SIG-M5 (cell line): Measurements from ENCODE around the gene IQCC.
A peak's percentile ranks its signal among the peaks of the same experiment; 100 is the strongest.

Experiments used
- DNase-seq: peaks from one replicate; lab custom pipeline; 2025; lab: John Stamatoyannopoulos, UW

IQCC gene

DNA sequence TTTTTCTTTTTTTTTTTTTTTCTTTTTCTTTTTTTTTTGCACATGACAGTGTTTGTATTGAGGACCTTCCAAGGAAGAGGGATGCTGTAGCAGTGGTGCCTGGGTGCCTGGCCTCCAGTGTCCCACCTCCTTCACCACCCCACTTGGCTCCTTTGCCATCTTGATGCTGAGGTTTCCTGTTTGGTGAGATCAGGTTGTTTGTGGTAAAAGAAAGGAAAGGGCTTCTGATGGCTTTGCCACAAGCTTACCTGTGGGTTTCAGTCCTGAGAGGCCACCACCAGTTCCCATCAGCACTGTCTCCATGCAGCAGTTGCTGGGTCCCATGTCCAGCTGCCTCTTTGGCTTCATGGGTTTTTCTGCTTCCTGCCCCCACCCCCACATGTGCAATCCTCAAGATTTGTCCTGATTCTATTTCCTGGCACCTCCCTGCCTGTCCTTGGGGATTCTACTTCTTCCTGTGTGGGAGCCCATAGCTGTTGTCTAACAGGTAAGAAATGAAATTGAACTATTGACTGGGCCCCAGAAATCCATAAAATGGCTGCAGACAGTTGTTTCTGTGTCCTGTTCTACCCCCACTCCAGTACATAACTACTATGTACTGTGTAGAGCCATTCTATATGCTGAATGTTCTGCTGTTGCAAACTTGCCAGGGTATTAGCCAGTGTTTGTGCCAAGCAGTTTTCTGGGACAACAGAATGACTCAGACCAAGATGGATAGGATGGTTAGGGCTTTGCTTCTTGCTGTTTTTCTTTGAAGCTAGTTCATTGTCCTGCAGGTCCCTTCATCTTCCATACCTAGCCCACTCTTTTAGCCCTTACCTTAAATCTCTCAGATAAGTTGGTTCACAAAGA, 9.3 kb upstream of the IQCC start:
- DNase-seq: no peak

DNA sequence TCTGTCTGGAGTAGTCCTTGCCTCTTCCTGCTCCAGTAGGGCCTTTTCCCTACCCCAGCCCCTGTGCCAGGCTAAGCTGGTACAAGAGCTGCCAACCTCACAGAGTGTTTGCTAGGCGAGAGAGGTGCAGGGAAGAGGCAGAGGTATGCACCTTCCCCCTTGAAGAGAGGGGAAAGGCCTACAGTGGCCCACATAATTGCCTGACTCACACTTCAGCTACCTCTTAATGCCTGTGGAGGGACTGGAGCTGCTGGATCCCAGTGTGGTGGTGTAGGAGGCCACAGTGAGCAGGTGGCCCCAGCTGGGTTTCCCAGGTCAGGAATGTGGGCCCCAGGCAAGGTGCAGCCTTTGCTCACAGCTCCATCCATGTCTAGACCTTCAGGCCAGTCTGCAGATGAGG, 8.4 kb upstream of the IQCC start:
- DNase-seq: no peak

DNA sequence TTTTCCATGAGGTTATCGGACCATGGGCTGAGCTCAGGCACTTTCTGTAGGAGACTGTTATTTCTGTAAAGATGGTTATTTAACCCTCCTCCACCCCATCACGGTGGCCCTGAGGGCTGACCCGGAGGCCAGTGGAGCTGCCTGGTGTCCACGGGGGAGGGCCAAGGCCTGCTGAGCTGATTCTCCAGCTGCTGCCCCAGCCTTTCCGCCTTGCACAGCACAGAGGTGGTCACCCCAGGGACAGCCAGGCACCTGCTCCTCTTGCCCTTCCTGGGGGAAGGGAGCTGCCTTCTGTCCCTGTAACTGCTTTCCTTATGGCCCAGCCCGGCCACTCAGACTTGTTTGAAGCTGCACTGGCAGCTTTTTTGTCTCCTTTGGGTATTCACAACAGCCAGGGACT, 7.6 kb upstream of the IQCC start:
- no peak for DNase-seq

DNA sequence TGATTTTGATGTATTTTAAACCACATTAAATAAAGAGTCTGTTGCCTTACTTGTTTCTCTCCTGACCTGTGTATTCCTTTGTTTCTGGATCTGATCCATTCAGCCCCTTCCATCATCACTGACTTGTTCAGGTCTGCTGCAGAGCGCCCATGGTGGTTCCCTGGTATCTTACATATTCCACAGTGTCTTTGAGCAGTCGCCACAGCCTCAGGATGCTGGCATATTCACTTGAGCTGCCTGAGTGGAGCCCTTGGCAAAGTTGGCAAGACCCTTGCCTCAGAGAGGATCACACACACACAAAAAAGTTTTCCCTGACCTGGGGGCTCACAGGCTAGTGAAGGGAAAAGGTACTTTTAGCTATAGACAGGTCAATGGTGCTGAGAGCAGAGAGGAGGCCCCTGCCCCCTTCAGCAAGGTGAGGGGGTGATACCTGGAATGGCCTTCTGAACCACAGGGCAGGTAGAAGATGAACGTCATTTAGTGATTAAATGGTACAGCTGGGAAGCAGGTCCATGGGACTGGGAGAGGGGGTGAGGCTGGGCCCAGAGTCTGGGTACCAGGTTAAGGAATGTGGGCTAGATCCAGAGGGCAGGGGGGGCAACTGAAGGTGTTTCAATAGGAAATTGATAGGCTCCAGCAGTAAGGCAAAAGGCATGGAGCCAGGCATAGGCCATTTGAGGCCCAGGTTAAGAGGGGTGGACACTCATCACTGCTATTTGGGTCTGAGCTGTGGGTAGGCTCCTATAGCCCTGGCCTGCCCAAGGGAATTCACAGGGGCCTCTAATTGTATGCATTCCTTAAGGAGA, 7.0 kb upstream of the IQCC start:
- no peak for DNase-seq

DNA sequence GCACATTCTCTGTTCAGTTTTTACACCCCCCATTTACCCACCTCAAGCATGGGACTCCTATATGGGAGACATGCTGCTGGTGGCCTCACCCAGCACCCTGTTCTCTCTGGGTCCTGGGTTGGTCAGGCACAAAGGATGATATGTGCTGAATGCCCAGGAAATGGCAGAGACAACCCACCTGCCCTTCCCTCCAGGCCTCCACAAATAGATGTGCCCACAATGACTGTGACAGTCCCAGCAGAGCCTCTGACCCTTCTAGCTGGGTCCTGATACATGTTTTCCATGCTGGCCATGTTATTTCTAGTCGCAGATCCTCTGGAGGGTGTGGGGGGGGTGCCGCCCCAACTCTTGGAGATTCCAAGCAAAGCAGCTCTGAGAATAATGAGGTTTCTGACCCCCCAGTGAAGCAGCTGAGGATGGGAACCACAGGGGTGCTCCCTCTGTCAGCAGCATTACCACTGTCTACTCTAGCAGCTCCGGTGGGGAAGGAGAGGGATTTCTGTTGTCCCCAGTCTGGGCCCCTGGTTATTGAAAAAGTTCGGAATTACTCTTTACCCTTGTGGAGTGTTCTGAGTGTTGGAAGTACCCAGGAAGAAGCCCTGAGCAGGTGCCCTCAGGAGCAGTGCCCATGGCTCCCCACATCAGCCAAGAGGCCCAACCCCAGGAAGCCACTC, 6.3 kb upstream of the IQCC start:
- no peak for DNase-seq

GRCh38 chr1:32199717-32200072, 5.8 kb upstream of the IQCC start:
- no peak for DNase-seq

DNA sequence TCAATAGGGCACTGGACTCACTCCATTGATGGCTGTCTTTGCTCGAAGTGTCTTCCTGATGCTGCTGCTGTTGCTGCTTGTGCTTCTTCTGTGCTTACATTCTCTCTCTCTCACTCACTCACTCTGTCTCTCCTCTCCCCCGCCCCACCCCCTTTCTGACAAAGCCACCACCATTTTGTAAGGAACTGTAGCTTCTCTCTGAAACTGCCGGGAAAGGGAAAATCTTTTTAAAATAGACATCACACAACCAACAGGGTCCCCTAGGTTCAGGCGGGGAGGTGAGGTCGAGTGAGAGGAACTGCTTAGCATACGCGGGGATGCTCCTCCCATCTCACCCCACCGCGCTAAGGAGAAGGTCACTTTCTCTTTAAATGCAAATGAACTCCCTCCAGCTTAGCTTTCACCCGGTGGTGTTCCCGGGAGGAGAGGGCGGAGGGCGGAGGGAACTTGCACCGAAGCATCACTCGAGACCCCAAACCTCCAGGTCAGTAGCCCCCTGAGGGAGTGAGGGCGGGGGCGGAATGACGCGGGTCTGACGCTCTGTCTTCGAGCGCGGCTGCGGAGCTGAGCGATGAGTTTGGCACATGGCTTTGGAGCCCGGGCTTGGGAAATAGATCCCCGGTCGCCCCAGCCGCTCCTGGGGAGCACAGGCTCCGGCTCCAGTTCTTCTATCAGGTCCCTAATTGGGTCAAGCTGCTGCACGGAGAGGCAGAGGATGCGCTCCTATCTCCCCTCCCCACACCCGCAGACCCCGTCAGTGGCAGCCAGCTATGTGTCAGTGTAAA, 5.1 kb upstream of the IQCC start, which contains the start of gene CCDC28B:
Gene CCDC28B (plus strand): TSS at position 370 of the 785 bp plus-strand sequence. CDS start 1,341 bp downstream, outside the sequence.
- no peak for DNase-seq

DNA sequence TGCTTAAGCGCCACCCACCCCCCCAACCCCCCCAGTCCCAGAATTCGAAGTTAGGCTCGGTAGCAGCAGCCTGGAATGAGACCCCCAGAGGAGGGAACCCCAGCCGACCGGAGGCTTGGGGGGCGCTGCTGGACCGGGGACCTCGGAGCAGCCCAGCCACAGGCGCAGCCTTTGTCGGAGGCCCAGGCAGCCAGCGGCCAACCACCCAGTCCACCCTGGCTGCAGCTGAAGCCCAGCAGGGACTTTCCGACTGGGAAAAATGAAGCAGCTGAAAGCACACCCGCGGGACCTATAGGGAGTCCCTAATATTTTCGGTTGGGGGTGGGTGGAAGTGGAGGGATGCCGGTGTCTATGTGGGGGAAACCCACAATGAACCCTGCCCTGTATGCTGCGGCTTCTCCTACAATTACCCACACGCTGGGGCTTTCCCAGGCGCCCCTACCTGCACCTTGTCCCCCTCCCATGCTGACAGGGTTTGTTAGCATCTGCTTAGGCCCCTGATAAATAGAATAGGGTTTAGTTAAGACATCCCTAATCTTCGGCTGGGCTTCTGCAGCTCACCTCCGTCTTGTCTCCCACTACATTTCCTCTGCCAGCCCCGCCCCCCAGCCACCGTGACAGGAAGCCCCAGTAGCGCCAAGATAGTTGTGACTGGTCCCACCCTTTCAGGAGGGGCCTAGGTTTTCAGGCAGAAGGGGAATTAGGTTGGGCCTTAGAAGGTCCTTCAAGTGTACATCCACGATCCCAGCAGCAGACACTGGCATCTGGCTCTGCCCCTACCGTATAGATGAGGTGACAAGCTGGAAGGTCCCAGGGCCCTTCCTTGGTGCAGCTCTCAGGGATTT, 4.2 kb upstream of the IQCC start:
- DNase-seq: no peak

- DNase-seq: no peak
These were observed 519 bp upstream of the IQCC start for GRCh38 chr1:32204943-32205361.

DNA sequence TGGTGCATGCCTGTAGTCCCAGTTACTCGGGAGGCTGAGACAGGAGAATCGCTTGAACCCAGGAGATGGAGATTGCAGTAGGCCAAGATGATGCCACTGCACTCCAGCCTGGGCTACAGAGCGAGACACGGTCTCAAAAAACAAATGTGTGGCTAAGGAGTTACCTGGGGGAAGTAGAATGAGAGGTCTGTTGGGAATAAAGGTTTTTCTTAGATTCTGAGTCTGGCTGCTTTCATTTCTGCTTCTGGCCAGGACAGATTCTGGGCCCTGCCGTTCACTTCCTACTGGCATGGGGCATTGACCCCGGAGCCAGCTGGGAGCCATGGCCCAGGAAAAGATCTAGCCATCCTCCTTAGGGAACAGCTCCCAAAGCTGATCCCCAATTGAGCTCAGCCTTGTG, 3.0 kb downstream of the IQCC start:
- no peak for DNase-seq

- DNase-seq: no peak
These were observed 3.4 kb downstream of the IQCC start, which contains the start of gene DCDC2B for GRCh38 chr1:32208891-32209328. DCDC2B (plus strand) TSS chr1:32209089; CDS start chr1:32209094, 5 bp downstream.

DNA sequence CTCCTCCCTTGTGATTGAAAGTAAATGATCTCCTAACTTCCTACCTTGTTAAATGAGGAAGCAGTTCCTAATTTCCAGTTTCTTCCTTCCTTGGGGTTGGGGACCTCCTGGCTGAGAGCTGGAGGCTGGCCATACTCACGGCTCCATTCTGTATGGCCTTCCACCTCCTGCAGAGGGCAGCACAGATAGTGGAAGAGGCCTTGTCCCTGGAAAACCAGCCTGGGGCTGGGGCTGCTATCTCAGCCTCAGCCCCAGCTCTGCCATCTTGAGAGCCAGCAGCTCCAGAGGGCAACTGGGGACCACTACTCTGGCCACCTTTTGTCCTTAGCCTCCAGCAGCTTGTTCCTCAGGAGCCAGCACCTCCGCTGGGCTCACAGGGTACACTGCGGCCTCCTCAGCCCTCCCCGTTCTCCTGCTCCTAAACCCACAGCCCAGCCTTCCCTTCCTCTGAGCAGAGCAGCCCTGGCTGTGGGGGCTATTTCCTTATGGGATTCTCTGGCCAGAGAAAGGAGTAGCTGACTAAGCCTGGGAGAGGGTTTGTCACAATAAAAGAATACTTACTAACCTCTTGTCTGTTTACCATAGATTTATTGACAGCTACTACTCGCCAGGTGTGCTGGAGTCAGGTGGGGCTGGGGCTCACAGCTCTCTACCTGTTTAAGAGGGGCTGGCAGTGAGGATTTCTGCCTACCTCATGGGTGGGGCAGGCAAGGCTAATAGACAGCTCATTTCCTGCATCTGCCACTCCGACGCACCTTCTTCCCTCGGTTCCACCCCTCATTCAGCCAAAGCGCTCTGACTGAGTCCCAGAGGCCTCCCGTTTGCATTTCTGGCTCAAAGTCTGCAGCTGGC, 10.4 kb downstream of the IQCC start:
- DNase-seq: no peak

DNA sequence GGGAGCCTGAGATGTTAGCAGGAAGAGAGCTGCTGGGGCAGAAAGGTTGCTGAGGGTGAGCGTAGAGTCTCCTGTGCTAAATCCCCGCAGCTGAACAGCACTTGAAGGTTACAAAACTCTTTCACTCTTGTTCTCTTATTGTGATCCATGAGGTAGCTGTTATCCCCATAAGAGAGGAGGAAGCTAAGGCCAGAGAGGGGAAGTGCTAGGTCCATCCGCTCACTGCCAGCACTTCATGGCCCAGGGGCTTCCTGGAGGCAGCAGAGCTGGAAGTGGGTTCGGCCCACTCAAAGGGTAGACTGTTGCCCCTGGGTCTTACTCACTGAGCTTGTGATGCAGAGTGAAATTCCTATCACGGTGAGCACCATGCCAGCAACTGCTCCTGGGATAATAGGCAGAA, 11.1 kb downstream of the IQCC start:
- DNase-seq: no peak

GRCh38 chr1:32219022-32219421, 13.6 kb downstream of the IQCC start:
- no peak for DNase-seq

GRCh38 chr1:32220746-32221580, 15.5 kb downstream of the IQCC start:
- DNase-seq: no peak

DNA sequence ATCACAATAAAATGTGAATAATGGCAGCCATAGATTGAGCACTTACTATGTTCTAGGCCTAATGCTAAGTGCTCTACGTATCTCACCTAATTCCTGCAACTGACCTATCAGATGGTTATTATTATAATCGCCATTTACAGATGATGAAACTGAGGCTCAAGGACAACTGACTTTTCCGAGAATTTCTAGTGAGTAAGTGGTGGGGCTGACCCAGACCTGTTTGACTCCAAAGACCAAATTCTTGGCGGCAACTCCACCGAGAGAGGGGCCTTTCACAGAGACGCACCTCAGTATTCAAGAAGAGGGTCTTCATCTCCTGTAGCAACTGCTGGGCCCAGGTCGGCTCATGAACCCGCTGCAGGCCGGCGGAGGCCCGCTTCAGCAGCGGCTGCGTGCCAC, 16.1 kb downstream of the IQCC start:
- DNase-seq: no peak

GRCh38 chr1:32221980-32222755, 16.7 kb downstream of the IQCC start, which contains the start of the genes EIF3I and TMEM234:
EIF3I (plus strand) TSS chr1:32222407; CDS start chr1:32222442, 35 bp downstream.
TMEM234 (minus strand) TSS chr1:32222353; CDS start chr1:32222322, 31 bp downstream.
- peak; percentile 31 for DNase-seq

- DNase-seq: no peak
These were observed 18.2 kb downstream of the IQCC start for GRCh38 chr1:32223683-32224082.
